HG03095 (cell line): Measurements from ENCODE around the gene PODXL2.

Source experiments
- ATAC-seq: cut with Tn5 transposase; IDR thresholded peaks from one replicate; pipeline ENCODE4 v1.9.1; 2021; ENCODE audit warnings: moderate library complexity; ENCODE audit not compliant: unreplicated experiment

The PODXL2 gene

DNA sequence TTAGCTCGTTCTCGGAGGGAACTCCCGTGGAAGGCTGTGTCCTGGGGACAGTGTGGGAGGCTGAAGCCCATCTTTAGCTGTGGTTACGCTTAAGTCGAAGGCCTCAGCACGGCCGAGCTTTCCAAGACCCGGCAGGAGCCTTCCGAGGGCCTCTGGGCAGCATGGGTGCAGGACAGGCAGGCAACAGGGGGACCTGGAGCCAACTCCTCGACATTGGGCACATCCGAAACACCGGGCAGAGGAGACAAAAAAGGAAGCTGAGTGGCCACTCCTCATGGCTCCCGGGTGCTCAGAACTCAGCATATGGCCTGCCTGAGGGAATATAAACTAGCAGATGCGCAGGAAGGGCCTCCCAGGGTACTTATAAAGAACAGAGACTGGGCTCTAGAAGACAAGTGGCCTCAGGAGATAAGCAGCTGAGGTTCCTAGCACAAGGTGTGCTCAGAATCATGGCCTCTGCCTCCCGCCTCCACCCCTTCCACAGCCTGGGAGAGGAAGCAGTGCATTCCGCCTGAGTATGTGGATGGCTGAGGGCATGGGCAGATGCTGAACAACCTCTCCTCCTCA lies 77.9 kb downstream of the PODXL2 start:
- no peak for ATAC-seq

DNA sequence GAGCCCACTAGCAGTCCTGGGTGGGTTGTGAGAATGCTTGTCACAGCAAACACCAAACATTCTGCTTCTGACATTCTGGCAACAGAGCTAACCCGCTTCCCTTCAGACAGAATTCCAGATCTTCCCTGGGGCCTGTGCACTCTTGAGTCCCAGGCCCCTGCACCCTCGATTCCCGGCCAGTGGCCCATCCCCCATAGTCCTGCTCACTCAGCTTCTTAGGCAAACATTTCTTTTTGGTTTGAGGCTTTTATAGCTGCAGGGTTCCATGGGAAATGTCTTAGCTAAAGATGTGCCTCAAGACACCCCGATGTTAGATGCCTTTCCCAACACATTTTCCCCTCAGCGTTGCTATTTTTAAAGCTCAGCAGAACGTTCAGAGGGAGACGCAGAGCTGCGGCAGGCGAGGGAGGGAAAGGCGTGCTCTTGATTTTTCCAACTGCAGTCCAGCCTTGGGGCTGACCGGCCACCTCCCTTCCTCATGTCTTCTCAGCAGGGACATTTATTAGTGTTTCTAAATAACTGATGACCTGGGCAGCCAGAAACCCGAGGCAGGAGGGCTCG lies 78.9 kb downstream of the PODXL2 start:
- ATAC-seq, result no peak

DNA sequence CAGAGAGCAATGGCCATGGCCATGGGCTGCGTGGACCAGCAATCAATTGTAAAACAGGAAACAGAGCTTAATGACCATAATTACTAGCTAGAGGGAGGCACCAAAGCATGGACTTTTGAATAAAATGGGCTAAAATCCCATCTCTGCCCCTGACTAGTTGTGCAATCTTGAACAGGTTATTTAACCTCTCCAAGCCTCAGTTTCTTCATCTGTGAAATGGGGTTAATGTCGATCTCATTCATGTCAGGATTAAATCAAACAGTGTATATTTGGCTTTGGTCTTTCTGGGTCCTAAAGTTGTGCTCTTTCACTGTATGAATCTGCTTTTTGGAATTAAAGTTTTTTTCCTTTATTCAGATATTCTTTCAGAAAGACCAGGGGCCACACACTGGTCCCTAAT lies 79.9 kb downstream of the PODXL2 start:
- no peak for ATAC-seq

DNA sequence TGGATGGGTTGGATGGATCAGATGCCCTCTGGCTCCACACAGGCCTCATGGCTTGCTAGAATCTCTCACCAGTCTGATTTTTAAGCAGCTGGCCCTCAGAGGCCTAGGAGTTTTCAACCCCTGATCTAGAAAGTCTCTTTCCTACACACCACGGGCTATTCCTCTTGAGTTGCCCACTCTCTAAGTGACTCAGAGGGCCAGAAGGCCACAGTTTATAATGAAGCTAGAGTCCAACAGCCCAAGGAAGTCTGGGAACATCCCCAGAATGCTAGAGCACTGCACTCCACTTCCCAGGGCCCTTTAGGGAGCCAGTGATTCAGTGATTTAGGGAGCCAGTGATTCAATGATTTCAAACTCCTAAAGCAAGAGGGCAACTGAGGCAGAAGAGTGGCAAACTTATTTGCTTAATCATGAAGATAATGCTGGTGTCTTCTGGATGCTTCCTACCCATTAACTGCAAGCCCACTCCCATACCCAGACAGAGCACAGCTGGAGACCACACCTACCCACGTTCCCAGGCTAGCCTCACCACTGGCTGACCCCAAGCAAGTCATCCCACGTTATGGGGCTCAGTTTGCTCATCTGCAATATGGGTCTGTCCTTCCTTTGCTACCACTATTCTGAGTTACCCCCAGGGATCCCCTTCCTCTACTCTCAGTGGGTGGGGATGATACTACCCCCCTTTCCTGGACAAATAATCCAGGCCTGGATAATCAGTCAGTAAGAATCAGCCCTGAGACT lies 80.5 kb downstream of the PODXL2 start:
- no peak for ATAC-seq

DNA sequence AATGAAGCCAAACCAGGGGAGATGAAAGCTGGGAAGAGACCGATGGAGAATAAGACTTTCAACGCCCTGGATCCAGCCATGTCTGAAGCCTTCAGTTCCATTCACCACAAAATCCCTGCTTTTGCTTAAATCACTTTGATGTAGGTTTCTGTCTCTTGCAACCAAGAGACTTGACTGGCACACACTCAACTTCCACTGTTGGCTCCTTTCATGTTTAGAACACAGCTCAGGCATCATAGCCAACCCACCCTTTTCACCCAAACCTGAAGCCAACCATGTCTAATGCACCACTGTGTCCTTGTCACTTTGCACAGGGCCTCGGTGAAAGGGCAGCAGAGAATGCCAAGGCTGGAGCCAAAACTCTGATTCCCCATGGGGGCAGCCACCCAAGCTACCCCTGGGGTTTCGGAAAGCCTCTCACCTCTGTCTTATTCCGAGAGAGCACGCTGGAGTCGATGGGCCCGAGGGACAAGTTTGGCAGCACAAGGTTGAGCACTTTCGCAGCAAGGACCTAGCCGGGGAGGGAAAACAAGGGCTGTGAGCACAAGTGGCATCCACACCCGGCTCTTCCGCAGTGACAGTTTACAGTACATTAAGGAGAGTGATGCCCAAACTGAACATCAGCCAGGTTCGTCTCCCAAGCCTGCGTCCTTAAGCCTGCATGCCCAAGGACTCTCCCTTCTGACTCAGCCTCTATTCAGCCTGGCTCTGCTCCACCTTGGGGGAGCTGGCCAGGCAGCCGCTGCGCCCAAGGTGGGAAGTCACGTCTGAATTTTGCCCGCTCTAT lies 81.4 kb downstream of the PODXL2 start:
- no peak for ATAC-seq

DNA sequence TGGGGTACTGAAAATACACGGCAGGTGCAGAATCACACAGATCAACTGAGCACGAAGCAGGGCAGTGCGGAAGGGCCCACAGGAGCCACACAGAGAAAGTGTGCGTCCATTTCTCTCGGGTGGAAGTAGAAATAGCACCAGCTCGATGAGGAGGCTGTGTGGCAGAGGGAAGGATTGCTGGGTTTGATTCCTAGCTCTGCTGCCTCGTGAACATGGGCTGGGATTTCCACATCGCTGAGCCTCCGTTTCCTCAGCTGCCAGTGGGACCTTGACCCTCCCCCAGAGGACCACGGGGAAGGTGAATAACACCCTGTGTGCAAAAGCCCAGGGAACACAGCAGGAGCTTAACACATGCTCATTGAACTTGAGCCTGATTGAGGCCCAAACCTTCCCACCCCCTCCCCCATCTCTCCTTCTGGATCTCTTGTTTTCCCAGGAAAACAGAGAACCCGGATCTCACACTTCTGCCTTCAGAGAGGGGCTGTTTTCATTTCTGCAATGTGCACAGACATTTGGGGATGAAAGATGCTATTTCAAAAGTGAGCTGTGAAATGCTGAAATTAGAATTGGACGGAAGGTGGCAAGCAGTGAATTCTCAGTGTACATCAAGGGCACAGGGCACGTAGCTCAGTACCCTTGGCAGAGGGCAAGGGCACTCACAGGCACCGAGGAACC lies 82.2 kb downstream of the PODXL2 start:
- ATAC-seq, result no peak

DNA sequence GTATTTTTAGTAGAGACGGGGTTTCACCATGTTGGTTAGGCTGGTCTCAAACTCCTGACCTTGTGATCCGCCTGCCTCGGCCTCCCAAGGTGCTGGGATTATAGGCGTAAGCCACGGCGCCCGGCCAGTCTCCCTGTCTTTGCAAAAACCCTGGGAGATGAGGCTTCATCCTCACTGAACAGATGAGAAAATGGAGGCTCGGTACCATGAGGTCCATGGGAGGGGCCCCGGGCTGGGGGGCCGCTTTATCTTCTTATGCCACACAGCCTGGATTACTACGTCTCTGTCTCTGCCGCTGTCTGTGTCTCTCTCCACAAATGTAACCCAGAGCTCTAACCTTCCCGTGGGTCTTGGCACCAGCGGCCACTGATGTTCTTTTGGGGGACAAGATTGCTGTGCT lies 82.9 kb downstream of the PODXL2 start:
- ATAC-seq, result no peak

DNA sequence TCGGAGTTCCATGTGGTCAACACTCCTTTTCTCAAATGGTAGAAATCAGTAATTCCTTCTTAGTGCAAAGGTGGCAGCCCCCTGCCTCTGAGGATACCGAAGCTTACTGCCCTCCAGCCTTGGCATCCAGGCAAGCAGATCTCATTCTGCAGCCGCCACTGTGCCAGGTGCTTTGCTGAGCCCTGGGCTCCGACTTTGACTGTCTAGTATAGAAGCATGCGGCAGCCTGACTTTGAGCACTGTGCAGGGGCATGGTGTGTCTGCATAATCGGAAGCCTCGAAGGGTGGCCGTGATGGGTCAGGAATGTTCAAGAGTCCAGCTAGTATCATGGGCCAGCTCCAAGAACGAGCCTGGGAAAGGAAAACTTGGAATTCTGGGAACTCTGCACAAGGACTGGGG lies 83.5 kb downstream of the PODXL2 start:
- ATAC-seq, result no peak

DNA sequence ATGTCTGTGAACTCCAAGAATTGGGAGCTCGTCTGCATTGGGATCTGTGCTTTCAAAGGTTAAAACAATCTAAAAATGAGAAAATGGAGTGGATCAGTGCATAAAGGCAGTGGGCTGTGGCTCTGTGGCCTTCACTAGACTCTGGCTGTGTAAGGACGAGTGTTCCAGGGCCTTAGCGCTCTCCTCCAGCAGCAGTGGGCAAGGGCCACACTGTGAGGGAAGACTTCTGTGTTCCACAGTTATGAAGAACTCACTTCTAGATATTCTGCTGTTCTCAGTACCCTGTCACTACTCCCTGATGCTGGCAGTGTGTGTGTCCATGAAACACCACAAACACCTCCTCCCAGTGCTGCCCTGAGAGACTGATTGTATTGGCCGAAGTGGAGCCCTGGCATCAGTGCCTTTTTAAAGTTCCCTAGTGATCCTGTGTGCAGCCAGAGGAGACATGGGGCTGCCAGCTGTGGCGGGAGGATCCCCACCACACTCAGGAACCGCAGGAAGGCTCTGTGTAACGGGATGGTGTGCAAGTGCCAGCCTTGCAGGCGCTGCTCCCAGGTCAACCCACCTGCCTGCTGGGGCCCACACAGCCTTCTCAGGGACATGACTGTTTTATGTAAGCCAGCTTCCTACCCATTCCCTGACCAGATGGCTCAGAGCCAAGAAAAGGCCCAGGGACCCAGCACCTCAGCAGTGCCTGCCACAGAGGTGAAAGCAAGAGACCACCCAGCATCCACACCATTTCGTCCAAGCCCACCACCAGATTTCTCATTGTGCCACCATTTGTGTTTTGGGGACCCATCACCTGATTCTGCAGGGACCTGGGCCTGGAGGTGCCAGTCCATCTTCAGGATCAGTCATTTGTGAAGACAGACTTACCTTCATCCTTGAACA lies 84.1 kb downstream of the PODXL2 start:
- ATAC-seq, result no peak

DNA sequence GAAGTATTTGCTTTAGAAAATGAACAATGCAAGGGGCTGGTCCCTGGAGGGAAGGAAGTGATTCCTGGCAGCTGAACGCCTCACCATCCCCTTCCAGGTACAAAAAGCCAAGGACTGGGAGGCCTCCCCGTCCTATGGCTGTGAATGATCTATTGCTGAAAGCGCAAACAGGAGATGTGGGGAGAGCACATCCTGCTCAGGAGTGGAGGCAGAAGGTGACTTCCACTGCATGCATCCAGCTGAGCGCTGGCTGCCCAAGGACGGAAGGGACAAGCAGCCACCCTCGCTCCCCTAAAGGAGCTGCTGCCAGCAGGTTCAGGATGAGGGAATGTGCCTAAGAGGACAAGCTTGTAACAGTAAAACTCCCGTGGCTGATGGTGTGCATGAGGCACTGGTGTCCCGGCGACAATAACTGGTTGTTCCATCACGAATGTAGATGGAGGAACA lies 85.2 kb downstream of the PODXL2 start:
- ATAC-seq, result no peak

DNA sequence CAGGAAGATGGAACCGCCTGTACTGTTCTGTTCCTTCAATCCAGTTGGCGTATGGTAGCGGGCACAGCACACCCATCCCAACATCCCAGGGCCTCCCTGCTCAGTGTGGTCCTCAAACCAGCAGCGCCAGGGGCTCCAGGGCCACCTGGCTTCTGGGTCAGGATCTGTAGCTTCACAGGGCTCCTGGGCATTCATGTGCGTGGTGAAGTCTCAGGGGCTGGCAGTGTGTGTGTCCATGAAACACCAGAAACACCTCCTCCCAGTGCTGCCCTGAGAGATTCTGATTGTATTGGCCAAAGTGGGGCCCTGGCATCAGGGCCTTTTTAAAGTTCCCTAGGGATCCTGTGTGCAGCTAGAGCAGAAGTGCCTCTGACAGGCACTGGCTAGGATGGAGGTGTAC lies 85.9 kb downstream of the PODXL2 start:
- no peak for ATAC-seq

DNA sequence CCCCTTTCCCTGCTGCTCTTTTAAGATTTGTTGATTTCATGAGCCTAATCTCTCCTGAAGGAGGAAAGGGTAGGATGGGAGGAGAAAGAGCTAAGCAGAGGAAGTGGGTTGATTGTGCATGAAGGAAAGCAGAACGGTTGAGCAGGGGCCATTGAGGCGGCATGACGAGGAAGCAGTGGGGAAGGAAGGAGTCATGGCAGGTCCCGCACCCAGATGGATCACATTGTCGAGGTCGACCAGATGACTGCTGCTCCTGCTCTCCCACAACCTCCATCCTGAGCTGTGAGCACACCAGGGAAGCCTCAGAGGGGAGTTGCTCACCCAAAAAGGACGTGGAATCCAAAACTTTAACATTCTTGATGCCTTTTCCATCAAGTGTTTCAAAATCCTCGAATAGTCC lies 86.5 kb downstream of the PODXL2 start:
- ATAC-seq, result no peak

DNA sequence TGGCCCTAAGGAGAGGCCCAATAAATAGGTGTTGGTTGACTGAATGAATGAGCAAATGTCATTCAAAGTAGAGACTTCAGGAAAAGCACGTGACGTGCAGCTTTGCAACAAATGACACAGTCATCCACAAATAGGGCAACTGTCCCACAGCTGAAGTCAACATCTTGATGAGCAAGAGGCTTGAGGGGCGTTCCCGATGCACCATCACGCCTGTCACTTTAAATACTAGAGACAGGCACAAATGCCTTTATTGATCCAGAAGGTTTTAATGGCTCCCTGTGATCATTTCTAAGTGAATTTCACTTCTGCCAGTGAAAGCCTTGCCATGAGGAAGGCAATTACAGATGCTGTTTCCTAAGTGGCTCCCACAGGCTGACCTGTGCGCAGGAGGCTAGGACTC lies 87.4 kb downstream of the PODXL2 start:
- no peak for ATAC-seq

DNA sequence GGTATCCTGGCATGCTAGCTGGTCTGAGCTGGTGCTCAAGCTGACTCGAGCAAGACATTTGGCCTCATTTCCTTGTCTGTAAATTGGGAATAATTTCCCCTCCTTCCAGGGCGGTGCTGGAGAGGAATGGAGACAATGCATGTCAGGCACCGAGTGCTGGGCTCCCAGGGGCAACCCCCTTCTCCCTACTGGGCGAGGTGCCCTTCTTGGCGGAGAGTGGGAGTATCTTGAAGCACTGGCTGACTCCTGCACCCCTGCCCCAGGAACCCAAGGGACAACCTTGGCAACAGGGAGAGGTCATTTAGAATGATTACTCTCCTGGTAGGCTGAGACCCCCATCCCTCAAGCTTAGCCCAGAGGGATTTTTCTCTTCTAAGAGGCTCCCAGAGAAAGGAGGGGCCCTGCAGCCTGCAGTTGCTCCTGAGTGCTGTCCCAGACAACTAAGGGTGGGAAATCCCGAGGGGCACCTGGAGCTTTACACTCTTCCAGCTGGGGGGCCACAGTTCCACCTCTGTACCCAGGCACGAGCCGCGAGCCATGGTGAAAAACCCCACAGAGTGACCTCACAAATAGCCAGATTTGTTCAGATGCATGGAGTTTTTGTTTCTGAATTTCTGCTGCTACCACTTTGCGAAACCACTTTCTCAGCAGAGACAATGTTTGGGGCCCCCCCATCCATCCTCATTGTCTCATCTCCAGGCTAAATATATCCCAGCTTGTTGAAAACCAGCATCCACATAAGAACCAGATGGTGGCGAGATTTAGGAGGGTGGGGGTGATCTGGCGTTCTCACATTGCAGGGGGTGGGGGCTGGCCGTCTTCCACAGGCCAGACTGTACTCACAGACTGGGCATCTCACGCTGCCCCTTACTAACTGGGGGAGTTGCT lies 88.6 kb downstream of the PODXL2 start:
- ATAC-seq, result no peak

DNA sequence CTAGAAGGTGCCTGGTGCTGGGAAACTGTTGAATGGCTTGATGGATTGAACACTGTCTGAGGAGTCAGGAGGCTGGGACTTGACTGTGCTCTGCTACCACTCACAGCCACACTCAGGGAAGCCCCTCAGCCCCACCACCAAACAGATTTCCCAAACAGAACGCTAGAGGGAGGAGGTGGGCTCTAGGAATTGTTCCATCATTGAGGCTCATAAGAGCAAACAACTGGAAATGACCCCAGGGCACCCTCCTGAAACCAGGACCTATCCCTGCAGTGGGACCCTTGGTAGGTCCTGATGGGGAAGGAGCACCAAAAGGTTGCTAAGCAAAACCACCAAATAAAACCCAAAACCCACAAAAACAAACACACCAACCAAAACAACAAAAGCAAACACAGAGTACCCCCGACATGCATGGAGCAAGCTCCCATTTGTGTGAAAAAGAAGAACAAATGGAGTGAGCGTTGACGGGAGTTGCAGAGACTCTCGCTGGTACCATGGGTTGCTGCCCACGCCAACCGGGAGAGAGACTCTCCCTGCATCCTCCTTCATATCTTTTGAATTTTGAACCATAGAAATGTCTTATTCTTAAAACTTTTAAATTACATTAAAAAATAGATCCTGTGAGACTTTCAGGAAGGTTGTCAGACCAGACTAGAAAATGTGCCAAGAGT lies 89.4 kb downstream of the PODXL2 start:
- no peak for ATAC-seq

DNA sequence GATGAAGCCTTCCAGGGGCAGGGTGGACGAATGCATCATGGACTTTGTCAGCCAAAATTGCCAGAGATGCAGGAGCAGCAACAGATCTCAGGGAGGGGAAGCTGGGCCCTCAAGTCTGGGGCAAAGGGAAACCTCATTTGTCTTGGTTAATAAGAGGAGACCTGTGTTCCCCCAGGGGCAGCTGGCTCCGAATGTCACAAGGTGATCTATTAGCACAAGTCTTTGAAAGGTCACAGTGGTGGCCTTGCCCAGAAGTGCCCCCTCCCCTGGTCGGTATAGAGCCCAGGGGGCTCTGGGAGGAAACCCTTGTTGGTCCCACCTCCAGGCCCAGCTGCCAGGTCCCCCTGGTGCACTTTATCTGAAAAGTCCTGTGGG lies 89.9 kb downstream of the PODXL2 start:
- ATAC-seq, result no peak

DNA sequence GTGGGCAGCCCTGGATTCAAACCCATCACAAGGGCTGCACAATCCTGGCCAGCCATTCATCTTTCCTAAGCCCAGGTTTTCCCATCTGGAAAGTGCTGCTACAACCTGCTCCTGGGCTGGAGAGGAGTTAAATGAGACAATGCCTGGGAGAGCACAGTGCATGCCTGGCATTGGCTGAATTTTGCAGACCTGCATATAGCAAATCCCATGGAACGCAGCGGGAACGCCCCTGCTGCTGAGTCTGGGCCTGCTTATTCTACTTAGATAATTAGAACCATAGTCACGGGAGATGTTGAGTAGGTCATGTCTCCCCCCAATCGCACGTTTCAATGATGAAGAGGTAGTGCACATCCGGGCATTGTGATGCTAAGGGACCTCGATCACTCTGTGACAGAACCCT lies 90.4 kb downstream of the PODXL2 start:
- ATAC-seq, result no peak

DNA sequence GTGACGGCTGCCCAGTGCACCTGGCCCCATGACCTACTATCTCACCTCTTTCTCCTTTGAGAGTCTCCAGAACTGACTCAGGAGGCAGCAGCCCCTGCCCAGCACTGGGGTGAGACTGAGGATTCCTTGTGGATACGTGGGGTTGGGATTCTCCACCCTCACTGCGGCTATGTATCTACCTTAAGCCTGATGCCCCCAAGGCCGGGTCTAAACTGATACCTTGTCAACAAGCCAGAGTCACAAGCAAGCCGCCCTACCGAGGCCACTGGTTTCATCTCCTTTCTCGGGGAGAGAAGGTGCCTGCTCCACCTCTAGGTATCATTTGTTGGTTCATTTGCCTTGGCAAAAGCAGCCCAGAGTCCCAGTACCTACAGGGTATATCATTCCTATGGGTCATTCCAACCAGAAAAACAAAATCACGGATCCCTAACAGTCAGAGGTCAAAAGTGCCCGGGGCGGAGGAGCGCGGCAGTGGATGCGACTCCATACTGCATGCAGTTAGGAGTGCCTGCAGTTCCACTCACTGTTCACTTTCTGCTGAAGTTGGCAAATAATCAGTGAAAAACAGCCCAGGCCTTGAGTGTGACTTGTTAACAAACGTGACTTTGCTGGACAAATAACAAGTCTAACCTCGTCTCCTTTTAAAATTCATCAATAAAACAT lies 91.3 kb downstream of the PODXL2 start:
- no peak for ATAC-seq
